Rectal smooth muscle tissue (tissue), 1 donor: ENCODE results near the gene MGST2.

Experiments used
- H3K27ac ChIP-seq: one replicate; pipeline ENCODE4 v1.7.0; 2013; ENCODE audit warnings: low read depth, low read length, inconsistent platforms
- H3K27me3 ChIP-seq: one replicate; pipeline ENCODE4 v1.7.0; 2013; ENCODE audit warnings: low read length; ENCODE audit not compliant: control insufficient read depth, insufficient read depth
- H3K36me3 ChIP-seq: one replicate; pipeline ENCODE4 v1.7.0; 2013; ENCODE audit warnings: low read length; ENCODE audit not compliant: control insufficient read depth, insufficient read depth
- H3K4me1 ChIP-seq: one replicate; pipeline ENCODE4 v1.7.0; 2013; ENCODE audit warnings: low read length; ENCODE audit not compliant: control insufficient read depth, insufficient read depth
- H3K4me3 ChIP-seq: one replicate; pipeline ENCODE4 v1.7.0; 2013; ENCODE audit warnings: low read length
- H3K9ac ChIP-seq: one replicate; pipeline ENCODE4 v1.7.0; 2013; ENCODE audit warnings: low read length

The MGST2 gene

GRCh38 chr4:139700568-139700967, 34.9 kb downstream of the MGST2 start:
- H3K36me3 ChIP-seq, result peaks cover 7% of the 10 kb centered on the region

DNA sequence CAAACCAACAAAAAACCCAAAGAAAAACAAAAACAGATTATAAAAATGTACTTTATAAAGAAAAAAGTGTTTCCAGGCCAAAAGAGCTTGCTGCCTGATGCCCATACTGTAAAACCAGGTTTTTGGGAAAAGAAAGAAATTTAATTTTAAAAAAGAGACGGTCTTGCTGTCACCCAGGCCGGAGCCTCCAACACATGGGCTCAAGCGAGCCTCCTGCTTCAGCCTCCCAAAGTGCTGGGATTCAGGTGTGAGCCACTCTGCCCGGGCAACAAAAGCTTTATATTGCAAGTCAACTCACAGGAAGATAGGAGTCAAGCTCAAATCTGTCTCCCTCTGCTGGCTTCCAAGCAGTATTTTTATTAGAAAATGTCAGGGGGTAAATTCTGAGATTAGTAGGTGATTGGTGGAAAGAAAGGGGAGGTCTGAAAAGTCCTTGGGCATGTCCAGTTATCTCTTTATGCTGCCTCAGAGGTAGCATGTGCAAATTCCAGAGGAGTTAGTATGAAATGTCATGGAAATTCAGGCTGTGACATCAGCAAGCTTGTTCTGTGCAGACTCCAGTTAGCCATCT, 39.4 kb downstream of the MGST2 start:
- no peak overlapping the region for H3K9ac ChIP-seq
- no peaks in the 10 kb centered on the region for H3K36me3 ChIP-seq
- H3K4me1 ChIP-seq, result no peaks in the 10 kb centered on the region
- H3K27ac ChIP-seq, result no peak overlapping the region
- H3K4me3 ChIP-seq, result no peak overlapping the region
- H3K27me3 ChIP-seq, result no peaks in the 10 kb centered on the region

More at GRCh38 chr4:139700568-139700967, 34.9 kb downstream of the MGST2 start:
- Histone ChIP-seq H3K4me1 (no peaks in the 10 kb centered on the region), H3K27ac (no peak overlapping the region), H3K27me3 (no peaks in the 10 kb centered on the region), H3K4me3 (no peak overlapping the region), H3K9ac (no peak overlapping the region)

GRCh38 chr4:139709660-139710059, 44.0 kb downstream of the MGST2 start:
- H3K36me3 ChIP-seq, result no peaks in the 10 kb centered on the region
- H3K27me3 ChIP-seq, result no peaks in the 10 kb centered on the region
- H3K4me3 ChIP-seq, result no peak overlapping the region
- no peak overlapping the region for H3K27ac ChIP-seq
- H3K4me1 ChIP-seq, result peaks cover 4% of the 10 kb centered on the region
- H3K9ac ChIP-seq, result no peak overlapping the region

- H3K36me3 ChIP-seq, result no peaks in the 10 kb centered on the region
- H3K4me3 ChIP-seq, result no peak overlapping the region
- no peak overlapping the region for H3K9ac ChIP-seq
- H3K27me3 ChIP-seq, result no peaks in the 10 kb centered on the region
- no peak overlapping the region for H3K27ac ChIP-seq
- H3K4me1 ChIP-seq, result peaks cover 4% of the 10 kb centered on the region
Observed at GRCh38 chr4:139710073-139710472, 44.5 kb downstream of the MGST2 start.

DNA sequence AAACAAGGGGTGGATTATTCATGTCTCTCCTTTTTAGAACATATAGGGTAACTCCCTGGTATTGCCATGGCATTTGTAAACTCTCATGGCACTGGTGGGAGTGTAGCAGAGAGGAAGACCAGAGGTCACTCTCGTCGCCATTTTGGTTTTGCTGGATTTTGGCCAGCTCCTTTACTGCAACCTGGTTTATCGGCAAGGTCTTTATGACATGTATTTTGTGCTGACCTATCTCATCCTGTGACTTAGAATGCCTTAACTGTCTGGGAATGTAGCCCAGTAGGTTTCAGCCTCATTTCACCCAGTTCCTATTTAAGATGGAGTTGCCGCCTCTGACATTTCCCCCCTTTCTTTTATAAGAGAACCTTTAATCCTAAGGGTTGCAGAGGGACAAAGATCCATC, 45.8 kb downstream of the MGST2 start:
- Histone ChIP-seq H3K4me1 (peaks cover 4% of the 10 kb centered on the region), H3K36me3 (no peaks in the 10 kb centered on the region)

DNA sequence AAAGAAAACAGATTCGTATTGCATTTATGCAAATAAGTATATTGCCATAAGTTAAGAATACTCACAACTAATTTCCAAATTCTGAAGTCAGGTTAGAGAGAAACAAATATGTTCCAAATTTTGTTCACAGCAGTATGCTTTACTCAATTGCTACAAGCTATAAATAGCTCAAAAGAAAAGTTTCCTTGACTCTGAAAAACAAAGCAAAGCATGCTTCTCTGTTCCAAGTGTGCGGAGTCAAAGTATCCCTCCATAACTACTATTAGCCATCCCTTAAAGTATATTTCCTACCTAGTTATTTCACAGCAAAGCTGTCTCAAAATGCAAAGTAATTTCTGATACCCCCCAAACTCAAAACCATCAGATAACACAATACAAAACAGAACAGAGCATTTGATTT, 47.3 kb downstream of the MGST2 start:
- H3K36me3 ChIP-seq, result no peaks in the 10 kb centered on the region
- no peak overlapping the region for H3K27ac ChIP-seq
- no peak overlapping the region for H3K4me3 ChIP-seq
- H3K27me3 ChIP-seq, result no peaks in the 10 kb centered on the region
- H3K4me1 ChIP-seq, result peaks cover 4% of the 10 kb centered on the region
- H3K9ac ChIP-seq, result no peak overlapping the region

More for the DNA sequence above, 45.8 kb downstream of the MGST2 start:
- Histone ChIP-seq H3K27me3 (no peaks in the 10 kb centered on the region), H3K4me3 (no peak overlapping the region), H3K9ac (no peak overlapping the region), H3K27ac (no peak overlapping the region)

GRCh38 chr4:139715746-139716391, 50.2 kb downstream of the MGST2 start:
- Histone ChIP-seq H3K27ac (no peak overlapping the region), H3K27me3 (no peaks in the 10 kb centered on the region), H3K9ac (no peak overlapping the region), H3K36me3 (no peaks in the 10 kb centered on the region), H3K4me3 (no peak overlapping the region), H3K4me1 (peaks cover 4% of the 10 kb centered on the region)

GRCh38 chr4:139718358-139718757, 52.7 kb downstream of the MGST2 start:
- no peaks in the 10 kb centered on the region for H3K36me3 ChIP-seq
- H3K4me1 ChIP-seq, result peaks cover 2% of the 10 kb centered on the region
- no peak overlapping the region for H3K4me3 ChIP-seq
- H3K9ac ChIP-seq, result no peak overlapping the region
- no peaks in the 10 kb centered on the region for H3K27me3 ChIP-seq
- no peak overlapping the region for H3K27ac ChIP-seq

- H3K4me3 ChIP-seq, result no peak overlapping the region
- no peak overlapping the region for H3K27ac ChIP-seq
- no peak overlapping the region for H3K9ac ChIP-seq
- no peaks in the 10 kb centered on the region for H3K36me3 ChIP-seq
- no peaks in the 10 kb centered on the region for H3K27me3 ChIP-seq
- peaks cover 2% of the 10 kb centered on the region for H3K4me1 ChIP-seq
Observed at GRCh38 chr4:139718833-139719232, 53.2 kb downstream of the MGST2 start.

DNA sequence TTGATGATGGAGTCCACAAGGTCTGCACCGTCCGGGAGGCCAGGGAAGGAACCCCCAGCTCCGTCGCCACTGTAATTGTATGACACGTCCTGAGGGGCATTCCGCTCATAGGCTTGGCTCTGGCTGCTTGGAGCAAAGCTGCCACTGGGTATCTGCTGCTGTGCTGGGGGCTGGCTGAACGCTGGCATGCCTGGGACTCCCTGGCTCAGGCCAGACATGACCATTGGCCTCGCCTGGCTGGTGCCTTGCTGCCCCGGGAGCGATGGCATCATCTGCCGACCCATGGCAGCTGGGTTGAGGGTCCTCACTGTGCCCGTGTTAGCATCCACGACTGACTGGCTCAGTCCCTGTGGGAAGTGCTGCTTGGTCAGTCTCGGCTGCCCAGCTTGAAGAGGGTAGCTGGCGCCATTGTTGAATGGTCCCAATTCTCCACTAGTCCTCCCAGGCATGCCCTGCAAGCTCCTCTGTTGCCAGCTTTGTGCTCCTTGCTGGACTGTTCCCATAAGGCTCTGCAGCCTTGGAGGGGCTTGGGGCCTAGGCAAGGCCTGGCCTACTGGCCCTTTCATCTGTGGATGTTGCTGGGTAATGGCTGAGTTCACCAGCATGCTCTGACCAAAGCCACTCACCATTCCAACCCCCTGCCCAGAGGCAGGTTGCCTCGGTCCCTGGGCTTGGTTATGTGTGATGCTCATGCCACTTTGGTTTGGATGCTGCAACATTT, 53.9 kb downstream of the MGST2 start:
- Histone ChIP-seq H3K27ac (no peak overlapping the region), H3K9ac (no peak overlapping the region), H3K4me1 (no peaks in the 10 kb centered on the region), H3K36me3 (no peaks in the 10 kb centered on the region), H3K4me3 (no peak overlapping the region), H3K27me3 (no peaks in the 10 kb centered on the region)

DNA sequence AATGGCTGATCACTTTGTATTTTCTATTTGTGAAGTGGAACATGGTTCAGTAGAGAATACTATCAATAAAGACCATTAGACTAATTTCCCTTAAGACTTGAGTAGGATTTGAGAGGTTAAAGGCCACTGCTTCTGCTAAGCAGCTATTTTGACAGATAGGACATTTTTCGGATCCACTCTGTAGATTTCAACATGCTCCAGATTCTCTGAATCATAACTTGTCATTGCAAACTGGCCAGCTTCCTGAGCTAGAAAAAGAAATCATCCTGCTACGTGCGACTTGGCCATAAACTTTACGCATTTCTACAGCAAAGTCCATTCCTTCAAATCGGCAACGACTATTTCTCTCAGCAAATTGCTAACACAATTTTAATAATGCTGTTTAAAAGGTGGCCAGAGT, 55.2 kb downstream of the MGST2 start:
- H3K27ac ChIP-seq, result no peak overlapping the region
- no peaks in the 10 kb centered on the region for H3K27me3 ChIP-seq
- no peak overlapping the region for H3K9ac ChIP-seq
- no peaks in the 10 kb centered on the region for H3K36me3 ChIP-seq
- H3K4me1 ChIP-seq, result no peaks in the 10 kb centered on the region
- H3K4me3 ChIP-seq, result no peak overlapping the region

- no peak overlapping the region for H3K4me3 ChIP-seq
- H3K36me3 ChIP-seq, result no peaks in the 10 kb centered on the region
- no peaks in the 10 kb centered on the region for H3K4me1 ChIP-seq
- no peak overlapping the region for H3K27ac ChIP-seq
- no peak overlapping the region for H3K9ac ChIP-seq
- no peaks in the 10 kb centered on the region for H3K27me3 ChIP-seq
Observed at GRCh38 chr4:139721789-139722188, 56.2 kb downstream of the MGST2 start.

DNA sequence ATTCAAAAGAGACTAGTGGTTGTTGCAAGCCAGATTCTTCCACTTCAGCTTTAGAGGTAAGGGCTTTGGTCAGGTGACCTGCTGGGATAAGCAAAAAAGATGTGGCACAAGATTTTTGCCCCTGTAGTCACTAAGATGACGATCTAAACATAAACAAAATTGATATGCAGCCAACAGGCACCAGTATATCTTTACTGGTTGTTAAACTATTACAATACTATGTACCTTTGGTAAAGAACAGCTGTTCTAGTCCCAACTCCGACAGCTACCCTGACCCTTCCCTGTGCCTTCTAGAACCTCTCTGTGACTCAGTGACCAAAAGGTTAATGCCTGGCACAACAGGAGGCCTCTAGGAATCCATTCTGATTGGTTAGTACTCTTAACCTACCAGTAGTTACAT, 59.6 kb downstream of the MGST2 start:
- Histone ChIP-seq H3K36me3 (no peaks in the 10 kb centered on the region), H3K4me3 (no peak overlapping the region), H3K27me3 (no peaks in the 10 kb centered on the region), H3K27ac (no peak overlapping the region), H3K9ac (no peak overlapping the region), H3K4me1 (no peaks in the 10 kb centered on the region)
